A673 (cell line): ENCODE measurements around the gene OR14I1. TPM values are rescaled to one million over a fixed set of nuclear protein-coding genes. Genes with fewer than 3 reads are reported as not detected.
"Not testable (repeated sequence)": the region's sequence is repeated elsewhere in the genome, so short reads cannot be mapped to it uniquely, and the experiment has no call there.

Experiments used
- BruUV-seq: library from RNA; stranded (reverse); fragments of 400-500 nt; replicated peaks from 2 replicates; lab custom pipeline; 2021; lab: Mats Ljungman, UMichigan
- CTCF ChIA-PET: fragments of 300-600 bp; sonication (Branson Sonifier 250); formaldehyde crosslinking; loops from one replicate; lab custom pipeline; 2022; ENCODE audit warnings: antibody characterized with exemption; lab: Charles Lee
- POLR2A ChIA-PET: fragments of 300-600 bp; sonication (Branson Sonifier 250); formaldehyde crosslinking; loops from one replicate; lab custom pipeline; 2022; ENCODE audit warnings: antibody characterized with exemption; ENCODE audit not compliant: low non-redundant PET; lab: Charles Lee
- DNase-seq: peaks from one replicate; pipeline ENCODE4 v3.0.0-alpha.2; 2015; ENCODE audit warnings: low spot score
- H3K27ac ChIP-seq: fragments of 200-600 bp; sonication (generic); 2 replicates; pipeline ENCODE4 v1.5.1; 2016; ENCODE audit warnings: mixed run types, low read depth, mild to moderate bottlenecking, mixed read lengths, antibody characterized with exemption, low read length; ENCODE audit not compliant: poor library complexity, severe bottlenecking
- H3K27me3 ChIP-seq: fragments of 200-600 bp; sonication (generic); replicated peaks from 2 replicates; pipeline ENCODE4 v1.6.1; 2017; ENCODE audit warnings: mixed run types, low read depth, mild to moderate bottlenecking, mixed read lengths, antibody characterized with exemption, low read length; ENCODE audit not compliant: insufficient read depth, poor library complexity
- H3K36me3 ChIP-seq: fragments of 200-600 bp; sonication (generic); 2 replicates; pipeline ENCODE4 v1.6.1; 2016; ENCODE audit warnings: mixed run types, mild to moderate bottlenecking, mixed read lengths, antibody characterized with exemption, low read length; ENCODE audit not compliant: insufficient read depth, poor library complexity, severe bottlenecking
- H3K4me1 ChIP-seq: fragments of 200-600 bp; sonication (generic); 2 replicates; pipeline ENCODE4 v1.6.1; 2017; ENCODE audit warnings: mixed run types, mild to moderate bottlenecking, mixed read lengths, antibody characterized with exemption, low read length; ENCODE audit not compliant: insufficient read depth, poor library complexity, severe bottlenecking
- H3K4me3 ChIP-seq: fragments of 200-600 bp; sonication (generic); 2 replicates; pipeline ENCODE4 v1.5.1; 2016; ENCODE audit warnings: low read depth, mixed run types, mild to moderate bottlenecking, mixed read lengths, low read length; ENCODE audit not compliant: poor library complexity, severe bottlenecking
- H3K9me3 ChIP-seq: fragments of 200-600 bp; sonication (generic); 2 replicates; pipeline ENCODE4 v1.6.1; 2016; ENCODE audit warnings: mixed run types, low read depth, mild to moderate bottlenecking, mixed read lengths, antibody characterized with exemption, low read length; ENCODE audit not compliant: poor library complexity, severe bottlenecking
- EZH2 ChIP-seq: fragments of 200-600 bp; sonication (generic); IDR thresholded peaks from 2 replicates; pipeline ENCODE4 v1.6.1; 2017; ENCODE audit warnings: borderline replicate concordance, low read depth, mild to moderate bottlenecking, mixed read lengths, antibody characterized with exemption, low read length; ENCODE audit not compliant: poor library complexity, severe bottlenecking
- intact Hi-C: fragments of 100-400 bp; cut with micrococcal nuclease; formaldehyde crosslinking; loops from one replicate; pipeline ENCODE4 v1.10.0; 2022; ENCODE audit not compliant: unreplicated experiment
- total RNA-seq: library from RNA; stranded (reverse); gene quantifications from 2 replicates; pipeline ENCODE4 v1.2.3, GENCODE V29; 2021
- TF ChIP-seq, protein P1 (sequence below): fragments of 300-800, 200-600 bp; sonication (generic); conservative IDR thresholded peaks from 2 replicates; pipeline ENCODE4 v1.5.1; 2017; ENCODE audit warnings: low read depth, mild to moderate bottlenecking, antibody characterized with exemption, low read length, moderate library complexity, mixed read lengths

The OR14I1 gene
- total RNA-seq, 1 experiment from 2014 or later = not detected

DNA sequence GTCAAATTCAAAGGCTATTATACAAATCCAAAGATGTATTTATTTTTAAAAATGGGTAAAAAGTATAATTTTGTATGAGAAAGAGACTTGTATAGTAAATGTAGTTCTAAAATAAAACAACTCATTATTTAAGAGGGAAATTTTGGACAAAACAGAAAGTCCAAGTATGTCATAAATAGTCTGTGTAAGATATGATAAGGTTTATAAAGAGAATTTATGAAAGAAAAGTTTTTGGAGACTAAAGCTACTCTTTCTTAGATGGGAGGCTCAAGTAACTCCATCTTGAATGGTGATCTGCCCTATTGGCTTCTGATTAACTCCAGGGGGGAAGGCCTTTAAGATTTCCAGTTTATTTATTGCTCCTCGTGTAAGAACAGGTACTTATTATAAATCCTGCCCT is 32.6 kb downstream of the OR14I1 start:
- Histone ChIP-seq H3K4me1 (no peaks in the 10 kb centered on the region), H3K27ac (no peak overlapping the region), H3K36me3 (no peaks in the 10 kb centered on the region), H3K9me3 (peaks cover 15% of the 10 kb centered on the region), H3K27me3 (no peaks in the 10 kb centered on the region), H3K4me3 (no peak overlapping the region)
- POLR2A ChIA-PET = no interaction called here
- intact Hi-C loops = no loop called here
- DNase-seq = no peak
- TF ChIP-seq, protein P1, sequence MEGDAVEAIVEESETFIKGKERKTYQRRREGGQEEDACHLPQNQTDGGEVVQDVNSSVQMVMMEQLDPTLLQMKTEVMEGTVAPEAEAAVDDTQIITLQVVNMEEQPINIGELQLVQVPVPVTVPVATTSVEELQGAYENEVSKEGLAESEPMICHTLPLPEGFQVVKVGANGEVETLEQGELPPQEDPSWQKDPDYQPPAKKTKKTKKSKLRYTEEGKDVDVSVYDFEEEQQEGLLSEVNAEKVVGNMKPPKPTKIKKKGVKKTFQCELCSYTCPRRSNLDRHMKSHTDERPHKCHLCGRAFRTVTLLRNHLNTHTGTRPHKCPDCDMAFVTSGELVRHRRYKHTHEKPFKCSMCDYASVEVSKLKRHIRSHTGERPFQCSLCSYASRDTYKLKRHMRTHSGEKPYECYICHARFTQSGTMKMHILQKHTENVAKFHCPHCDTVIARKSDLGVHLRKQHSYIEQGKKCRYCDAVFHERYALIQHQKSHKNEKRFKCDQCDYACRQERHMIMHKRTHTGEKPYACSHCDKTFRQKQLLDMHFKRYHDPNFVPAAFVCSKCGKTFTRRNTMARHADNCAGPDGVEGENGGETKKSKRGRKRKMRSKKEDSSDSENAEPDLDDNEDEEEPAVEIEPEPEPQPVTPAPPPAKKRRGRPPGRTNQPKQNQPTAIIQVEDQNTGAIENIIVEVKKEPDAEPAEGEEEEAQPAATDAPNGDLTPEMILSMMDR = no peak
- TF ChIP-seq EZH2 = no peak
- no TSS peak for BruUV-seq
- CTCF ChIA-PET = no interaction called here

DNA sequence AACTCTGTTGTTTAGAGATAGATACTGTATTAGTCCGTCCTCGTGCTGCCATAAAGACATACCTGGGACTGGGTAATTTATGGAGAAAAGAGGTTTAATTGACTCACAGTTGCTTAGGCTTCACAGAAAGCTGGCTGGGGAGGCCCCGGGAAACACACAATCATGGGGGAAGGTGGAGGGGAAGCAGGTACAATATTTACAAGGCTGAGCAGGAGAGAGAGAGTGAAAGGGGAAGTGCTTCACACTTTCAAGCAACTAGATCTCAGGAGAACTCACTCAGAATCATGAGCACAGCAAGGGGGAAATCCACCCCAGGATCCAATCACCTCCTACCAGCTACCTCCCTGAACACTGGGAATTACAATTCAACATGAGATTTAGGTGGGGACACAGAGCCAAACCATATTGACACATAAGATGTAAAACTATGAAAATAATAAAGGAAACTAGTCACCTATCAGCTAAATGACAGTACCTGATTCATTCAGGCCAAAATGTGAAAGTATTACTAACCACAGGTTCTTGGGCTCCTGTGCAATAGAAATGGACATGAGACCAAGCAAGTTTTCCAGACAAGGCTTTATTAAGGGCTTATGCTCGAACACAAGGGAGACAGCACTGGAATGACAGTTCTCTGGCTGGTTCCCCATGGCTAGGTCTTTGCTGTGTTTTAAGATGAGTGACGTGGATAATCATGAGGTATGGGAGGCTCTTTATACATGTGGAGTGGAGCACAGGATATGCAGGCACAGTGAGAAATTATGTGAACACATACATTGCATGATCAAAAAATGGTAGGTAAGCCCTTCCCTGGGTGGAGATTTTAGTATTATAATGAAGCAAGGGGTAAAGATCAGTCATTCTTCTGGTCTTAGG is 38.9 kb downstream of the OR14I1 start:
- H3K4me3 ChIP-seq, CTCF ChIA-PET, H3K36me3 ChIP-seq, BruUV-seq, H3K9me3 ChIP-seq, DNase-seq, intact Hi-C loops, H3K27ac ChIP-seq, H3K27me3 ChIP-seq, H3K4me1 ChIP-seq, POLR2A ChIA-PET: not testable (repeated sequence)

DNA sequence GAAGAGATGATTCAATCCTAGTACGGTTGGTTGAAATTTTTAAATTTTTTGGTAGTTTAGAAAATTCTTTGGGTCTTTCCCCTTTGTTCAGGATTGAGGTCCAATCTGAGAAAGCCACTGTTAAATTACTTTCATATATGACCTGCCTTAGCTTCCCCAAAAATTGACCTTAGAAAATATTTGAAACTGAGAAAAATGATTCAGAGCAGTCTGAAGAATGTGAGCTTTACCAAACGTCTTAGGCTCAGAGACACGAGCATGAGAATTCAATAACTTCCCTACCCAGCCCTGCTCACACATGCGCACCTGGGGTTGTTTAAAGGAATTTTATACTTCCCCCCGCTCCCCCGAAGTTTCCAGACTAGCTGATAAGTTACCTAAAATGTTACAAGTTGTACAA is 45.8 kb downstream of the OR14I1 start:
- DNase-seq, BruUV-seq, intact Hi-C loops, POLR2A ChIA-PET, H3K36me3 ChIP-seq, H3K27ac ChIP-seq, H3K9me3 ChIP-seq, H3K4me3 ChIP-seq, H3K27me3 ChIP-seq, H3K4me1 ChIP-seq, CTCF ChIA-PET: not testable (repeated sequence)

DNA sequence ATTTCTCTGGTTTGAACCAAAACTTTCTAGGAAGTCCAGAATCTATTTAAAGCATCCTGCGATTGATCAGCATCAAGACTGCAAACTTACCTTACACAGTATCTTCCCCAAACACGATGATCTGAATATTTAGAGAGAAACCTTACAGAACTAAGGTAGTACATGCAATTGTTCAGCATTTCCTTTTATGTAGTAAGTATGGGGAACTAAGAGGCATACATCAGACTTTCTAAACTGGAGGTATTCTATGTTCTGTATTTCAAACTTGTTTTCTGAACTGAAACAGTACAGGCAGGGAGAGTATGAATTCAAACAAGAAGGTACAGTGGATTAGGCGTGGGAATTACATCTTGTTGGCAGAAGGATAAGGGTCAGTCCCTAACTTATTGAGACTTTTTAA is 47.2 kb downstream of the OR14I1 start, which contains the start of gene OR2T27:
Gene OR2T27, minus strand, starts transcription at position 175 of the 400 bp plus-strand sequence. CDS start 4,644 bp downstream, outside the sequence.
- H3K36me3 ChIP-seq, H3K9me3 ChIP-seq, POLR2A ChIA-PET, H3K27ac ChIP-seq, CTCF ChIA-PET, H3K4me3 ChIP-seq, DNase-seq, BruUV-seq, H3K27me3 ChIP-seq, intact Hi-C loops, H3K4me1 ChIP-seq: not testable (repeated sequence)

Other genes starting within 250 kb of the OR14I1 start
- gene OR2T3, start 229.4 kb downstream of the OR14I1 start, total RNA-seq = not detected in 2 replicates
- gene OR2T5, start 214.2 kb downstream of the OR14I1 start, total RNA-seq = not detected in 2 replicates
- not detected in 2 replicates for gene OR2G6, start 194.7 kb downstream of the OR14I1 start, total RNA-seq
- gene OR2T29, start 140.0 kb downstream of the OR14I1 start, total RNA-seq = not detected in 2 replicates
- gene OR2T34, start 128.0 kb downstream of the OR14I1 start, total RNA-seq = not detected in 2 replicates
- gene OR2T10, start 105.1 kb downstream of the OR14I1 start, total RNA-seq = not detected in 2 replicates
- not detected in 2 replicates for gene OR2T11, start 67.7 kb downstream of the OR14I1 start, total RNA-seq
- not detected in 2 replicates for gene OR2T35, start 57.5 kb downstream of the OR14I1 start, total RNA-seq
- gene OR2T27, start 47.2 kb downstream of the OR14I1 start, total RNA-seq = not detected in 2 replicates
- gene LYPD8, start 53.0 kb upstream of the OR14I1 start, total RNA-seq = not detected in 2 replicates
- 26.7 and 28.6 TPM in 2 replicates for gene SH3BP5L, start 123.1 kb upstream of the OR14I1 start, total RNA-seq
- 21.6 and 24.0 TPM in 2 replicates for gene ZNF672, start 135.5 kb upstream of the OR14I1 start, total RNA-seq
- gene ZNF692, start 156.3 kb upstream of the OR14I1 start, total RNA-seq = 58.6 and 64.5 TPM in 2 replicates
- 5.0 and 5.7 TPM in 2 replicates for gene PGBD2, start 203.5 kb upstream of the OR14I1 start, total RNA-seq